K562 (cell line): ENCODE data around the gene MTRF1L. TPM values are rescaled to one million over a fixed set of nuclear protein-coding genes. Genes with fewer than 3 reads are reported as not detected.
A peak's percentile ranks its signal among the peaks of the same experiment; 100 is the strongest.

Experiments
- ATAC-seq: fragments of 200-7000 bp; cut with Tn5 transposase; 3 replicates; pipeline ENCODE4 v1.9.1; 2020; ENCODE audit warnings: moderate library complexity
- BruUV-seq: library from RNA; stranded (reverse); fragments of 400-500 nt; replicated peaks from 2 replicates; lab custom pipeline; 2021; lab: Mats Ljungman, UMichigan
- CTCF ChIA-PET: fragments of 300-600 bp; formaldehyde crosslinking; extraction: SDS; loops from one replicate; lab custom pipeline; 2021; ENCODE audit warnings: low intra/inter-chr PET ratio; lab: Yijun Ruan, JAX
- POLR2A ChIA-PET: fragments of 300-600, 350-650 bp; sonication (Branson Sonifier 250); formaldehyde crosslinking; extraction: SDS; loops from one replicate; lab custom pipeline; 2021; ENCODE audit warnings: antibody characterized with exemption, inconsistent platforms; lab: Yijun Ruan, JAX
- DNase-seq, 4 experiments: peaks; one replicate each; pipeline versions ENCODE4 v3.0.0 to v3.0.0-alpha.2; 2011 to 2018; ENCODE audit warnings: low spot score in 3 of 4, mixed read lengths in 3 of 4; ENCODE audit errors: extremely low read depth in 1 of 4
- FAIRE-seq: peaks from 2 replicates; lab custom pipeline; 2011; peaks lifted over from hg19 to GRCh38; lab: Jason Lieb, UNC
- H2AFZ ChIP-seq: 2 replicates; pipeline ENCODE4 v1.6.0; 2011; ENCODE audit warnings: low read depth, low read length, control low read depth, inconsistent platforms
- H3K27ac ChIP-seq: fragments of 200-600 bp; 3 replicates; pipeline ENCODE4 v1.8.0; 2011; ENCODE audit warnings: low read depth, mild to moderate bottlenecking, control low read depth, inconsistent platforms, low read length, moderate library complexity, mixed read lengths; ENCODE audit errors: extremely low read depth
- H3K27me3 ChIP-seq, 2 experiments: fragments of 300-600 bp in 1 of 2; 2 replicates in 1 of 2; 3 replicates in 1 of 2; pipeline versions ENCODE4 v1.6.0 to v1.8.0; 2011; ENCODE audit warnings: inconsistent platforms in 2 of 2, low read length in 2 of 2, mild to moderate bottlenecking in 1 of 2, mixed read lengths in 1 of 2, moderate library complexity in 1 of 2; ENCODE audit not compliant: control insufficient read depth in 2 of 2, insufficient read depth in 2 of 2
- H3K36me3 ChIP-seq: fragments of 300-600 bp; 3 replicates; pipeline ENCODE4 v1.8.0; 2011; ENCODE audit warnings: mild to moderate bottlenecking, low read length, inconsistent platforms; ENCODE audit not compliant: control insufficient read depth, insufficient read depth
- H3K4me1 ChIP-seq, 2 experiments: fragments of 200-600 bp in 1 of 2; replicated peaks in 1 of 2; 2 replicates in 1 of 2; 3 replicates in 1 of 2; pipeline versions ENCODE4 v1.5.1 to v1.8.0; 2011; ENCODE audit warnings: inconsistent platforms in 2 of 2, low read length in 2 of 2, mild to moderate bottlenecking in 1 of 2, mixed read lengths in 1 of 2, moderate library complexity in 1 of 2; ENCODE audit not compliant: control insufficient read depth in 2 of 2, insufficient read depth in 2 of 2
- H3K4me2 ChIP-seq: 2 replicates; pipeline ENCODE4 v1.6.1; 2011; ENCODE audit warnings: low read length, control low read depth, inconsistent platforms, mixed read lengths; ENCODE audit not compliant: insufficient read depth
- H3K4me3 ChIP-seq: fragments of 200-600 bp; sonication (generic), shearing (Covaris generic); 2 replicates; pipeline ENCODE4 v1.5.1; 2016; ENCODE audit warnings: control low read depth, inconsistent platforms
- H3K79me2 ChIP-seq: fragments of 200-600 bp; 3 replicates; pipeline ENCODE4 v1.8.0; 2011; ENCODE audit warnings: low read length, inconsistent platforms; ENCODE audit not compliant: control insufficient read depth, insufficient read depth
- H3K9ac ChIP-seq, 2 experiments: 2 replicates each; pipeline versions ENCODE4 v1.6.0 to v1.6.1; 2011; ENCODE audit warnings: low read depth in 2 of 2, low read length in 2 of 2, control low read depth in 1 of 2, inconsistent platforms in 1 of 2, mild to moderate bottlenecking in 1 of 2, mixed read lengths in 1 of 2; ENCODE audit not compliant: insufficient read depth in 1 of 2
- H3K9me1 ChIP-seq: one replicate; pipeline ENCODE4 v1.6.0; 2011; ENCODE audit warnings: inconsistent platforms, mild to moderate bottlenecking, low read length, moderate library complexity; ENCODE audit not compliant: control insufficient read depth, insufficient read depth
- H3K9me3 ChIP-seq: replicated peaks from 2 replicates; pipeline ENCODE4 v1.5.1; 2011; ENCODE audit warnings: low read depth, low read length, inconsistent platforms; ENCODE audit not compliant: control insufficient read depth, insufficient read depth
- H4K20me1 ChIP-seq: replicated peaks from 2 replicates; pipeline ENCODE4 v1.6.1; 2011; ENCODE audit warnings: low read length, inconsistent platforms, mixed read lengths; ENCODE audit not compliant: control insufficient read depth, insufficient read depth
- L3MBTL2 ChIP-seq: fragments of 450-650 bp; IDR thresholded peaks from 2 replicates; pipeline ENCODE4 v1.6.1; 2016; ENCODE audit warnings: mild to moderate bottlenecking, moderate library complexity
- PHF21A ChIP-seq: fragments of 450-650 bp; IDR thresholded peaks from 2 replicates; pipeline ENCODE4 v1.6.1; 2017; ENCODE audit warnings: low read depth, borderline replicate concordance
- POLR2AphosphoS5 ChIP-seq: IDR thresholded peaks from 2 replicates; pipeline ENCODE4 v1.6.1; 2011; ENCODE audit warnings: mild to moderate bottlenecking, low read depth, low read length, moderate library complexity; ENCODE audit not compliant: control insufficient read depth, insufficient read depth
- VEZF1 ChIP-seq: fragments of 200-800 bp; sonication (Bioruptor generic); IDR thresholded peaks from 2 replicates; pipeline ENCODE4 v1.6.1; 2017; ENCODE audit warnings: missing genetic modification characterization, missing compliant biosample characterization
- ZNF740 ChIP-seq, 3 experiments: fragments of 200-800 bp in 1 of 3; sonication (Bioruptor generic) in 1 of 3; sonication (generic) in 1 of 3; formaldehyde crosslinking in 1 of 3; IDR thresholded peaks; 2 replicates each; pipeline versions ENCODE4 v1.6.1 to v1.8.0; 2016 to 2022; ENCODE audit warnings: mild to moderate bottlenecking in 2 of 3, missing compliant biosample characterization in 2 of 3, missing genetic modification characterization in 2 of 3, missing genetic modification reagents in 1 of 3
- ZNF76 ChIP-seq: fragments of 250-450 bp; sonication (Bioruptor Pico); IDR thresholded peaks from 2 replicates; pipeline ENCODE4 v1.4.0; 2020; ENCODE audit warnings: mild to moderate bottlenecking, moderate library complexity, borderline replicate concordance
- WGBS: fragments of 100-300 bp; shearing (Covaris generic); methylation state at CpG from one replicate; pipeline ENCODE4 v1.1.6; 2016; ENCODE audit warnings: low coverage, mixed read lengths; ENCODE audit not compliant: insufficient coverage; ENCODE audit errors: missing lambda C conversion rate; 5-methylcytosine and 5-hydroxymethylcytosine counted together
- in situ Hi-C: fragments of 300-500 bp; cut with MboI; formaldehyde crosslinking; loops from 4 replicates; pipeline ENCODE4 v1.15.0; 2018; ENCODE audit warnings: inconsistent platforms, mixed read lengths
- intact Hi-C: fragments of 100-400 bp; cut with micrococcal nuclease; formaldehyde crosslinking; loops from 2 replicates; pipeline ENCODE4 v1.14.2; 2022
- polyA plus RNA-seq, 8 experiments: library from polyadenylated mRNA; depleted of rRNA in 4 of 8; stranded (reverse) in 5 of 8; unstranded in 3 of 8; fragments of >200 nt; fragmentation: Nextera tagmentation in 2 of 8; fragmentation: Illumina TruSeq in 1 of 8; extraction: Ambion mirVana in 2 of 8; extraction: Trizol in 1 of 8; gene quantifications; 2 replicates each; pipeline versions ENCODE4 v1.2.1 to v1.2.3, GENCODE V29; 2011 to 2014; ENCODE audit warnings: inconsistent platforms in 1 of 8, missing spikeins in 1 of 8
- total RNA-seq, 7 experiments: library from RNA; depleted of rRNA in 6 of 7; stranded (reverse); fragments of >200 nt in 6 of 7; fragmentation: Illumina TruSeq in 2 of 7; extraction: Trizol in 2 of 7; gene quantifications; 2 replicates each; pipeline versions ENCODE4 v1.2.1 to v1.2.3, GENCODE V29; 2011 to 2021; ENCODE audit warnings: low replicate concordance in 1 of 7

Gene MTRF1L
- total and polyA plus RNA-seq, 9 of the 15 experiments (the other 6 are each of a cell fraction or from before 2014, with no cell fraction given), result 10.7 to 34.0 (median 30.2) TPM

DNA sequence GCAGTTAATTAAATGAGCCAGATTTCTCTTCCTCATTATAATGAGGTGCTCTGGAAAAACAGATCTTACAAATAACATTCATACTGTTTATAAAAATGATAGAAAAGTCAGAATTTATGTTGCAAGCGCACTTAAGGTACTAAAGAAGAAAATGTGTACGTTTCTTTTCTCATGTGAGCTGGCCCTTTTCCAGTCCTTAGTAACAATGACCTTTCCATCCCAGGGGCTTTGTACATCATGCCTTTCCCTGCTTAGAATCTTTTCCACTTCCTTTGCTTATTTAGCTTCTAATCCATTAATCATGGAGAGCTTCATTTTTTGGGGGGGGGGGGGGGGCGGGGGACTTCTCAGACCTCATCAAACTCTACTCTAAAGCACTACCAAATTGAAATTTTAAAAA lies 24.5 kb downstream of the MTRF1L start:
- no TSS peak for BruUV-seq
- ATAC-seq (no peak), DNase-seq (no peak), FAIRE-seq (no peak)
- Histone ChIP-seq H3K4me3 (no peak overlapping the region), H3K9me1 (peaks cover 4% of the 10 kb centered on the region), H3K9me3 (no peaks in the 10 kb centered on the region), H4K20me1 (peaks cover 50% of the 10 kb centered on the region), H3K4me1 (peaks cover 3 to 34% of the 10 kb centered on the region in 2 experiments), H3K4me2 (no peak overlapping the region), H3K9ac (peak overlapping the region in 1 of 2 experiments; percentile 16; a peak in 1 of 4 replicates), H3K36me3 (peaks cover 85% of the 10 kb centered on the region), H2AFZ (no peak overlapping the region), H3K79me2 (peaks cover 99% of the 10 kb centered on the region), H3K27me3 (no peaks in the 10 kb centered on the region), H3K27ac (no peak overlapping the region)
- WGBS, result 60% methylated on average over 2 of the region's 3 CpGs
- ChIA-PET CTCF (no interaction called here), POLR2A (interaction anchor here (0.7 to 1.9 kb wide), 4 partner anchors 10 to 1866 kb away, joined by 3 to 11 read pairs (median 5); no protein-coding TSS in a partner anchor)
- in situ Hi-C loops (loop anchor here (25.0 kb wide), 2 partner anchors 1534 to 1566 kb away; partner anchors contain the start of gene CNKSR3), intact Hi-C loops (no loop called here)
- TF ChIP-seq PHF21A (no peak), L3MBTL2 (no peak), POLR2AphosphoS5 (peak; percentile 3; the same call in 1 of the 2 replicates), VEZF1 (0 out of 2 replicates have a peak, but pooled peaks have one; percentile 24), ZNF740 (CRISPR knock-in tag; IDR thresholded peaks at IDR 0.05) (no peak), ZNF740 (tag; IDR thresholded peaks at IDR 0.05) (peak in 1 of 2 experiments; percentile 70; a peak in 1 of 4 replicates), ZNF76 (CRISPR knock-in tag) (no peak)
